ENCODE results near the gene B3GNT8. TPM values are rescaled to one million over a fixed set of nuclear protein-coding genes. Genes with fewer than 3 reads are reported as not detected.

Gene B3GNT8
- total and polyA plus RNA-seq, 8 donors = 2.5 to 41.5 (median 7.0) TPM

DNA sequence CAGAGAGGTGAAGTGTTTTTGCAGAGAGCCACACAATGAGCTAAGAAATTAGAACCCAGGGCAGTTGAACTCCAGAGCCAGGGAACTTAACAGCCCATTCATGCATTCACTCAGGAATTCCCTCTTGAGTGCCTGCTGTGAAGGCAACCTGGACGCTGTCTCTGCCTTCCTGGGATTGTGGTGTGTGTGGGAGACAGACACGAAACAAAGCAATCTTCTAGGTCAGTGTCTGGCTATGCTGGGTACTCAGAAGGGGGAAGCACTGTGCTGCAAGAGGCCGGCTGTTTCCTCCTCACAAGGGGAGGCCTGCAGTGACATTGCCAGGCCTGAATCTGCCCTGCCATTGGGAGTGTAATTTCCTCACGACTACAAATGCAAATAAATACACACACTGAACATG is 19.9 kb downstream of the B3GNT8 start:
- Histone ChIP-seq H3K36me3 (peaks cover 0 to 12% of the 10 kb centered on the region in 2 donors), H3K27ac (peak overlapping the region; percentile 82 to 95), H3K4me3 (no peak overlapping the region), H3K9me3 (no peaks in the 10 kb centered on the region), H3K4me1 (peaks cover 23 to 74% of the 10 kb centered on the region in 2 donors), H3K27me3 (no peaks in the 10 kb centered on the region)
- TF ChIP-seq, protein P1, sequence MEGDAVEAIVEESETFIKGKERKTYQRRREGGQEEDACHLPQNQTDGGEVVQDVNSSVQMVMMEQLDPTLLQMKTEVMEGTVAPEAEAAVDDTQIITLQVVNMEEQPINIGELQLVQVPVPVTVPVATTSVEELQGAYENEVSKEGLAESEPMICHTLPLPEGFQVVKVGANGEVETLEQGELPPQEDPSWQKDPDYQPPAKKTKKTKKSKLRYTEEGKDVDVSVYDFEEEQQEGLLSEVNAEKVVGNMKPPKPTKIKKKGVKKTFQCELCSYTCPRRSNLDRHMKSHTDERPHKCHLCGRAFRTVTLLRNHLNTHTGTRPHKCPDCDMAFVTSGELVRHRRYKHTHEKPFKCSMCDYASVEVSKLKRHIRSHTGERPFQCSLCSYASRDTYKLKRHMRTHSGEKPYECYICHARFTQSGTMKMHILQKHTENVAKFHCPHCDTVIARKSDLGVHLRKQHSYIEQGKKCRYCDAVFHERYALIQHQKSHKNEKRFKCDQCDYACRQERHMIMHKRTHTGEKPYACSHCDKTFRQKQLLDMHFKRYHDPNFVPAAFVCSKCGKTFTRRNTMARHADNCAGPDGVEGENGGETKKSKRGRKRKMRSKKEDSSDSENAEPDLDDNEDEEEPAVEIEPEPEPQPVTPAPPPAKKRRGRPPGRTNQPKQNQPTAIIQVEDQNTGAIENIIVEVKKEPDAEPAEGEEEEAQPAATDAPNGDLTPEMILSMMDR (IDR thresholded peaks at IDR 0.05) = no peak
- ATAC-seq (peak; percentile 46), DNase-seq (no peak)
- intact Hi-C loops (cut with DNase I) = no loop called here

DNA sequence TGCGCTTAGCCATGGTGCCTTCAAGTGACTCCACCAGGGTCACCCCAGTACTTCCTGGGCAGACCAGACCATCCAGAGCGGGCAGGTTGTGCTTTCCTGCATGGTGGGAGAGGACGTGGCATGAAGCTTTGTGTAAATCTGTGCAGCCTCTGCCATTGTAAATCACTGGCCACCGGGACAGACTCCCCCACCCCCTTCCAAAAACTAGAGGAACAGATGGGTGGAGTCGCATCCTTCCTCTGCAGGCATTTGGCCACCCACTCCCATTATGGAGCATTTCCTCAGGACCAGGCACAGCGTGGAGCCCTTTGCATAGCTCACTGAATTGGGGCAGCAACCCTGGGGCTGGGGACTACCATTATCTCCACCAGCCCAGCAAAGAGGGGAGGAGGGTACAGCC is 21.4 kb downstream of the B3GNT8 start:
- ATAC-seq = no peak
- Histone ChIP-seq H3K4me3 (no peak overlapping the region), H3K9me3 (no peaks in the 10 kb centered on the region), H3K27ac (peak overlapping the region in 1 of 2 donors; percentile 95), H3K27me3 (no peaks in the 10 kb centered on the region), H3K36me3 (peaks cover 0 to 5% of the 10 kb centered on the region in 2 donors), H3K4me1 (peaks cover 23 to 69% of the 10 kb centered on the region in 2 donors)
- no peak for DNase-seq
- intact Hi-C loops (cut with DNase I) = no loop called here
- TF ChIP-seq, protein P1 (IDR thresholded peaks at IDR 0.05) = no peak

DNA sequence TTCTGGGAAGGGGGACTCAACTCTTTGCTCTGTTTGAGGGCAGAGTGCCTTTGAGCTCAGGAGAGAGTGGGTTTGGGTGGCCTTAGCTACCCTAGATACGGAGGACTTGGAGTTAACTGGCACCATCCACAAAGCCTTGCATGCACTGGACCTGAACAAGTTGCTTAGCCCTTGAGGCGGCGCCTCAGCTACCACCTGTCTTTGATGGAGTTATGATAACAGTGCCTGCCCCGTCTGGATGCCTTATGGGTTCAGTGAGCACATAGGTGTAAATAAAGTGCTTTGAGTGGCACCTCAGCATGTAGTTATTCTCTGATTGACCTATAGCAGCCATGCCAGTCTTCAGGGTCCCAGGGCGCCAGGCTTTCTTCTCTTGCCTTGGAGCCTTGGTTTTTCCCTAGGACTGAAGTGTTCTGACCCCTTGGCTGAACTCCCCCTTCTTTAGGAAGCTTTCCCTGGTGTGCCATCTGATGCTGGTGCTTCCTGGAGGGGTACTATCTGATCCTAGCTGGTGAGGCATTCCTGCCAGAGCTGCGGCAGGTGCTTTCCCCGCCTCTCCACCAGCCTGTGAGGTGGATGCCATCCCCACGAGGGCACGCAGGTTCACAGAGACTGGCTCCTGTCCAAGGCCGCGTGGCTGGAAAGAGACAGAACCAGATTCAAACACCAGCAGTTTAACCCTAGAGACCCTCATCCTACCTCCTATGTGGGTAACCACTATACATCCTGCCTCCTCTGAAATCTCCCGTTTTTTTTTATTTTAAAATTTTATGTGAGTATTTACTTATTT is 23.8 kb downstream of the B3GNT8 start:
- Histone ChIP-seq H3K4me3 (no peak overlapping the region), H3K27ac (peak overlapping the region in 1 of 2 donors; percentile 46), H3K36me3 (peaks cover 0 to 5% of the 10 kb centered on the region in 2 donors), H3K4me1 (peaks cover 15 to 69% of the 10 kb centered on the region in 2 donors), H3K9me3 (no peaks in the 10 kb centered on the region), H3K27me3 (no peaks in the 10 kb centered on the region)
- TF ChIP-seq, protein P1 (IDR thresholded peaks at IDR 0.05) = no peak
- intact Hi-C loops (cut with DNase I) = no loop called here
- no peak for DNase-seq
- ATAC-seq = no peak

DNA sequence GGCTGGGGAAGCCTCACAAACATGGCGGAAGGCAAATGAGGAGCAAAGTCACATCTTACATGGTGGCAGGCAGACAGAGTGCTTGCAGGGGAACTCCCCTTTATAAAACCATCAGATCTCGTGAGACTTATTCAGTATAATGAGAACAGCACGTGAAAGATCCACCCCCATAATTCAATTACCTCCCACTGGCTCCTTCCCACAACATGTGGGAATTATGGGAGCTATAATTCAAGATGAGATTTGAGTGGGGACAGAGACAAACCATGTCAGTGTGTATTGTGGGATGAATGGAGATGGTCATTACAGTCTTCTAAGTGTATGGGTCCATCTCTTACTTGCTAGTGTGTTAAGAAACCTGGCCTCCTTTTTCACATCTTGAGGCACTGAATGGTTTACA is 25.2 kb downstream of the B3GNT8 start:
- H3K36me3 ChIP-seq = peaks cover 0 to 5% of the 10 kb centered on the region in 2 donors
- no peaks in the 10 kb centered on the region for H3K27me3 ChIP-seq
- intact Hi-C loops (cut with DNase I) = no loop called here
- TF ChIP-seq, protein P1 (IDR thresholded peaks at IDR 0.05) = no peak
- H3K4me1 ChIP-seq = peaks cover 10 to 60% of the 10 kb centered on the region in 2 donors
- ATAC-seq (no peak), DNase-seq (no peak)
- no peaks in the 10 kb centered on the region for H3K9me3 ChIP-seq
- H3K27ac ChIP-seq = peak overlapping the region in 1 of 2 donors; percentile 63
- no peak overlapping the region for H3K4me3 ChIP-seq

DNA sequence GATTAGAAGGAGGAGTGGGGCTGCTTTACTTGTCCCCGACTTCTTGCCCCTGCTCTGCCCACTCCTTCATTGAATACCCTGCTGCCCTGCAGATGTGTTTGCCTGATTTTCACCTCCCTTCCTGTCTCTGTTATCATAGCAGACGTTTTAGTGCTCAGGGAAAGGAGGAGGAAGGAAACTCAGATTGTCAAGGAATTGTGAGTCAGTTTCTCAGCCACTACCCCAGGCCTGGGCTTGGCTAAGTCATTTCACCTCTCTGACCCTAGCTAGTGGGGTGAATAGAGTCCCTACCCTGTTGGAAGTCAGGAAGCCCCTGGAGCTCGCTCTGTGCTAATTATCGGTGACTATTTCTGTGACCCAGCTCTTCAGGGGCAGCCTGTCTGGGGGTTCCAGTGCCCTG is 25.7 kb downstream of the B3GNT8 start:
- no peak overlapping the region for H3K4me3 ChIP-seq
- H3K9me3 ChIP-seq = no peaks in the 10 kb centered on the region
- no peak for DNase-seq
- peaks cover 0 to 5% of the 10 kb centered on the region in 2 donors for H3K36me3 ChIP-seq
- no peaks in the 10 kb centered on the region for H3K27me3 ChIP-seq
- ATAC-seq = no peak
- H3K4me1 ChIP-seq = peaks cover 10 to 60% of the 10 kb centered on the region in 2 donors
- TF ChIP-seq, protein P1 (IDR thresholded peaks at IDR 0.05) = no peak
- peak overlapping the region in 1 of 2 donors; percentile 63 for H3K27ac ChIP-seq
- intact Hi-C loops (cut with DNase I) = no loop called here

All from left lung (tissue), 10 donors.